Left forelimb (tissue), 1 donor: ENCODE data around the gene NES.

Source experiments
- DNase-seq: peaks from one replicate; pipeline ENCODE4 v3.0.0-alpha.2; 2018; ENCODE audit warnings: low spot score

Gene NES

DNA sequence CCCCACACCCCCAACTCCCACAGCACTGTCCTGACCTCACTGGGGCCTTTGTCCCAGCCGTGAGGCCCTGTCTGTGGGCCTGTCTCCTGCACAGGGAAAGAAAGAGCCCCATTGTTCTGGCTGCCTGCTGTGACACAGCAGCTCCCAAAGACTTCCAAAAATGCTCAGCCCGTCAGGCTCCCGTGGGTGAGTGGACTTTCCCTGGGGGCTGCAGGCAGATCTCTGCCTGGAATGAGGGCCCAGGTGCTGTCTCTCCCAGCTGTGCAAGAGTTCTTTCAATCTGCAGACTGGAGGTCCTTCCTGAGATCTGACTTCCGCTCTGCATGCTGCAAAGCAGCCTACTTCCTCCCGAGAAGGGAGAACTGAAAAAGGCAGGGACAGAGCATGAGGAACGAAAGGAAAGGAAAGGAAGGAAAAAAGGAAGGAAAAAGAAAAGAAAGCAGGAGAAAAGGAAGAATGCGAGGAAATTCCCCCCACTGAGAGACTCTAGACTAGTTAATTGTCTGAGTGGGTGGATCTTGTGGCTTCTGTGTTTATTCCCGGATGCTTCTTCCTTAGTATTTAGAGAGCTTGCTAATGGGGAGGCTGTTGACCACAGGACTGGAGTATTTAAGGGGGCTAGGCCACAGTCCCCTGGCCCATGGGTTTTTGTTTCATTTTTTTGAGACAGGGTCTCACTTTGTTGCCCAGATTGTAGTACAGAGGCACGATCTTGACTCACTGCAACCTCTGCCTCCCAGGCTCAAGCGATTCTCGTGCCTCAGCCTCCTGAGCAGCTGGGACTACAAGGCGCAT lies 15.0 kb downstream of the NES start:
- DNase-seq, result no peak

- no peak for DNase-seq
Observed at GRCh38 chr1:156660752-156661112, 16.5 kb downstream of the NES start.

DNA sequence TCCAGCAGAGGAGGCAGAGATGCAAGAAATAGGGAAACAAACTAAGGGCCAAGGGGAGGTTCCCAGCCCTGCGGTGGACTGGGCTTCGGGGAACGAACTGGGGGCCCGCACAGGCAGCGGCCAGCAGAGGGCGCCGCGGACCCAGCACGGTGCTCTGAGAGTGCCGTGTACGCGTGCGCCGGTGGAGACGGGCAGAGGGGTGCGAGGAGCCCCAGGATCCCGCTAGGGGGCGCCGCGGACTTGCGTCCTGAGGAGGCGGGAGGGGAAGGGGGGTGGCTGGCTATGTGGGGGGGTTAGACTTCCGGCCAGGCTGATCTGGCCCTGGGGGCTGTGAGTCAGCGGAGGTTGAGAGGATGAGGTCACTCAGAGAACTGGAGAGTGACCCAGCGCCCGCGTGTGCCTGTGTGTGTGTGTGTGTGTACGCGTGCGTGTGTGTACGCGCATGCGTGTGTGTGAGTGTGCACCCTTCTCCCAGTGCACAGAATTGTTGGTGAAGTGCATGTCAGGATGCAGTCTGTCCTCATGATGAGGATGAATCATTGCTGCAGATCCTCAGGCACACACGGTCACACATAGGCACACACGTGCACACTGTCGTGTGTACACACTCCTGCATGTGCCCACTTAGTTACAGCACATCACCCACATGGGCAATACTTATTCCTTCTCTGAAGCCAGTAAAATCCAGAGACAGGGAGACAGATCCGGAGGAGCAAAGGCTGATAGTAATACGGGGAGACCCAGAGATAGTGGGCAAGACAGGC lies 17.0 kb downstream of the NES start:
- DNase-seq, result peak; percentile 99

DNA sequence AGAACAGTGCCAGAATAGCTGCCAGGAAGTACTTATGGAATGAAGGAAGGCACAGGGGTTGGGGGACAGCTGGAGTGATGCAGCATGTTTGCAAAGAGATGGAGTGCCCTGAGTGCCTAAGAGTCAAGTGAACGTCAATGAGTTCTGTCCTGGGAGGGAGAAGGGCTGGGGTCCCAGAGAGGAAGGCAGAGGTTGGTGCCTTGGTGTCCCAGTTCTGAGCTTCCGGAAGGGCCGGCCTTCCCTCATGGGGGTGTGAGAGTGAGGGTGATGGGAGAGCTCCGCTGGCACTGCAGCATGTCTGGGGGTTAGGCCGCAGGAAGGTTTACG lies 17.6 kb downstream of the NES start:
- DNase-seq, result no peak

- DNase-seq, result no peak
Observed at GRCh38 chr1:156658945-156659574, 18.1 kb downstream of the NES start.

DNA sequence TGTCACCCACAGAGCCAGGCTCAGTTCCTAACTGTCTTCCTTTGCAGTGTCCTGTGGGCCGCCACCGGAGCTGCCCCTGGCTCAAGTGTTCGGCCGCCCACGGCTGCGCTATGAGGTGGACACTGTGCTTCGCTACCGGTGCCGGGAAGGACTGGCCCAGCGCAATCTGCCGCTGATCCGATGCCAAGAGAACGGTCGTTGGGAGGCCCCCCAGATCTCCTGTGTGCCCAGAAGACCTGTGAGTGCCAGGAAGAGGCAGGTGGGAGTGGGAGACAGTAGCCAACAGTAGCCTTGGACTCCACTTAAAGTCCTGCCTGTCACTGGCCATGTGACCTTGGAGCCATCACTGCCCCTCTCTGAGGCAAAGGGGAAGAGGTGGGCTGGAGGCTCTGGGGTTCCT lies 18.7 kb downstream of the NES start:
- no peak for DNase-seq

- DNase-seq, result no peak
Observed at GRCh38 chr1:156657741-156658319, 19.4 kb downstream of the NES start.

DNA sequence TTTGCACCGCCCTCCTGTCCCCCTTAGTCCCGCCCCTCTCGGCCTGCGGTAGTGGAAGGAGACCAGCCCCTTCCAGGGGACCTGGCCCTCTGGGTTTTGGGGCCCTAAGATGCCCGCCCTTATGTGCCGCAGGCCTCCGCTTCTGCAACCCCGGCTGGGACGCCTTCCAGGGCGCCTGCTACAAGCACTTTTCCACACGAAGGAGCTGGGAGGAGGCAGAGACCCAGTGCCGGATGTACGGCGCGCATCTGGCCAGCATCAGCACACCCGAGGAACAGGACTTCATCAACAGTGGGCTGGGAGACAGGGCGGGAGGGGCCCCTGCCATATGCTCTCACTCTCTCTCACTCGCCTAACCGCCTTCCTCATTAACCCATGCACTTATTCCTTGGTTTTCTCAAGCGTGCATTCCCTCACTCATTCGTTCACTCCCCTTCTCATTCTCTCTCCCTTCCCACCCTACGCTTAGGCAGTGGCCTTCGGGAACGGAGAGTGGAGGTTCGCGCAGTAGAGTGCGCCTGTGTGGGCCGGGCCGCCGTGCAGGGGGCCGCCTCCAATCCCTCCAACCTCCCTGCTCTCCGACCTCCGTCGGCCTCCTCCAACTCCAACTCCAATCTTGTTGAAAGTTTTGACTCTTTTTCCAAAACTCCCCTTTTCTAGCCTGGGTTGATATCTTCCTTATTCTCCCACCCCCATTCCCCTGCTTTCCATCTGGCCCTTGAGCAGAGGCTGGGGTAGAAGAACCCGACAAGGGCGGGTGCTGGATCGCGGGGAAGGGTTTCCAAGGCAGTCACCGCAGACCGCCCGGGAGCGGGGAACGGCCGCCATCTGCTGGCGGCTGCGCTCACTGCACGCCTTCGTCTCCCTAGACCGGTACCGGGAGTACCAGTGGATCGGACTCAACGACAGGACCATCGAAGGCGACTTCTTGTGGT lies 20.1 kb downstream of the NES start:
- DNase-seq, result no peak

GRCh38 chr1:156655904-156656516 lies 21.2 kb downstream of the NES start:
- no peak for DNase-seq

GRCh38 chr1:156655151-156655903 lies 21.9 kb downstream of the NES start:
- DNase-seq, result no peak

GRCh38 chr1:156654700-156655099 lies 22.5 kb downstream of the NES start:
- no peak for DNase-seq

DNA sequence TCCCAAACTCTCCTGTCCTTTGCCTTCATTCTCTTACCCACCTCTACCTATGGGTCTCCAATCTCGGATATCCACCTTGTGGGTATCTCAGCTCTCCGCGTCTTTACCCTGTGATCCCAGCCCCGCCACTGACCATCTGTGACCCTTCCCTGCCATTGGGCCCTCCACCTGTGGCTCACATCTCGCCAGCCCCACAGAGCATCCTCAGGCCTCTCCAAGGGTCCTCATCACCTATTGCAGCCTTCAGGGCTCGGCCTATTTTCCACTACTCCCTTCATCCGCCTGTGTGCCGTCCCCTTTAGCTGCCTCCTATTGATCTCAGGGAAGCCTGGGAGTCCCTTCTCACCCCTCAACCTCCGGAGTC lies 24.2 kb downstream of the NES start:
- no peak for DNase-seq

- DNase-seq, result no peak
Observed at GRCh38 chr1:156652131-156652991, 24.8 kb downstream of the NES start.

GRCh38 chr1:156648951-156649350 lies 28.3 kb downstream of the NES start:
- no peak for DNase-seq

- no peak for DNase-seq
Observed at GRCh38 chr1:156648496-156648895, 28.7 kb downstream of the NES start.

GRCh38 chr1:156647351-156647750 lies 29.9 kb downstream of the NES start:
- DNase-seq, result no peak

- no peak for DNase-seq
Observed at GRCh38 chr1:156646738-156647211, 30.4 kb downstream of the NES start.

DNA sequence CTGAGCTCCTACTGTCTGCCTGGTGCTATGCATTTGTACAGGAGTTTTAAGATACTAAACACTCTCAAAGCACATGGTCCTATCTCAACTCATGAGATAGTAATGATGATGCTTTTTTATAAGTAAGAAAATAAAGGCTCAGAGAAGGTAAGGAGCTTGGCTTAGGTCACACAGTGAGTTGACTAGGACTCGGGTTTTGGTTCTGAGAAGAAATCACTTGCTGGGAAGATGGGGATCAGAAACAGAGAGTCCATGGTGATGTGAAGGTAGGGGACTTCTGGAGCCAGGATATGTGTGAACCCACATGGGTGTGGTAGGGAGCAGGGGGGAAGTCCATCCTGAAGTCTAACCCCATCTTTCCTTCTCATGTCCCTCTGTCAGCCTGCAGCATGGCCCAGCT lies 31.5 kb downstream of the NES start:
- no peak for DNase-seq

- no peak for DNase-seq
Observed at GRCh38 chr1:156645056-156645455, 32.2 kb downstream of the NES start.

DNA sequence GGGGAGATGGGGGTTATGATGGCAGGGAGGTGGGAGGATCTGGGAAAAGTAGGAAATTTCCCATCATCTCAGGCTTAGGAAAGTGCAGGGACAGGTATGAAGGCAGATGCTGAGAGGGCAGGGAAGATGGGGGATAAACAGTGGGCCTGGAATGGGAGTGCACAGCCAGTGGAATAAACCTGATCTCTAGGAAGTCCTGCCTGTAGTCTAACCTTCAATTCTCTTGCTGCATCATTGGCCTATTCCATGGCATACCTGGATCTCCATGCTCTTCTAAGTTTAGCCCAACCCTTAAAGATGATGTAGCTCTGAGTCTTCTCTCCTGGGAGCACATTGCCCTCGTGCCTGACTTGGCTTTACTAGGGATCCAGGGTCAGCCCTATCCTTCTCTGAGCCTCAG lies 32.6 kb downstream of the NES start:
- DNase-seq, result no peak
